Skeletal muscle tissue (tissue), 5 donors: ENCODE data around the gene CCL5. TPM values are rescaled to one million over a fixed set of nuclear protein-coding genes. Genes with fewer than 3 reads are reported as not detected.

ENCODE experiments used
- H3K27ac ChIP-seq: one replicate; pipeline ENCODE4 v1.7.0; 2013; ENCODE audit warnings: mild to moderate bottlenecking, low read depth, low read length, inconsistent platforms
- H3K27me3 ChIP-seq, 3 donors: one replicate each; pipeline ENCODE4 v1.7.0; 2013; ENCODE audit warnings: low read length in 3 of 3; ENCODE audit not compliant: control insufficient read depth in 3 of 3, insufficient read depth in 3 of 3
- H3K36me3 ChIP-seq, 3 donors: one replicate each; pipeline ENCODE4 v1.7.0; 2013; ENCODE audit warnings: low read length in 3 of 3; ENCODE audit not compliant: control insufficient read depth in 3 of 3, insufficient read depth in 3 of 3
- H3K4me1 ChIP-seq, 3 donors: one replicate each; pipeline ENCODE4 v1.7.0; 2013; ENCODE audit warnings: low read length in 3 of 3, mild to moderate bottlenecking in 3 of 3; ENCODE audit not compliant: control insufficient read depth in 3 of 3, insufficient read depth in 3 of 3
- H3K4me3 ChIP-seq, 3 donors: one replicate each; pipeline ENCODE4 v1.7.0; 2013; ENCODE audit warnings: low read length in 3 of 3
- H3K9ac ChIP-seq, 3 donors: one replicate each; pipeline ENCODE4 v1.7.0; 2013; ENCODE audit warnings: low read length in 3 of 3, mild to moderate bottlenecking in 3 of 3, moderate library complexity in 2 of 3, low read depth in 1 of 3
- H3K9me3 ChIP-seq, 3 donors: one replicate each; pipeline ENCODE4 v1.7.0; 2013; ENCODE audit warnings: low read length in 3 of 3; ENCODE audit not compliant: control insufficient read depth in 3 of 3
- small RNA-seq: library from RNA; depleted of rRNA; stranded (forward); fragments of <200 nt; gene quantifications from one replicate; pipeline ENCODE3, GENCODE V24; 2014
- total RNA-seq: library from RNA; depleted of rRNA; stranded (reverse); fragments of >200 nt; gene quantifications from one replicate; pipeline ENCODE4 v1.2.3, GENCODE V29; 2014
- donor health status: Osteomylitis.

The CCL5 gene
- total RNA-seq, 1 donor from 2014 or later: 0.52 TPM

- Histone ChIP-seq H3K36me3 (peaks cover 34 to 57% (median 53%) of the 10 kb centered on the region in 3 donors), H3K27me3 (no peaks in the 10 kb centered on the region), H3K27ac (no peak overlapping the region), H3K4me1 (no peaks in the 10 kb centered on the region), H3K9me3 (no peaks in the 10 kb centered on the region), H3K9ac (no peak overlapping the region), H3K4me3 (no peak overlapping the region)
Observed at GRCh38 chr17:35847006-35847405, 33.2 kb downstream of the CCL5 start.

DNA sequence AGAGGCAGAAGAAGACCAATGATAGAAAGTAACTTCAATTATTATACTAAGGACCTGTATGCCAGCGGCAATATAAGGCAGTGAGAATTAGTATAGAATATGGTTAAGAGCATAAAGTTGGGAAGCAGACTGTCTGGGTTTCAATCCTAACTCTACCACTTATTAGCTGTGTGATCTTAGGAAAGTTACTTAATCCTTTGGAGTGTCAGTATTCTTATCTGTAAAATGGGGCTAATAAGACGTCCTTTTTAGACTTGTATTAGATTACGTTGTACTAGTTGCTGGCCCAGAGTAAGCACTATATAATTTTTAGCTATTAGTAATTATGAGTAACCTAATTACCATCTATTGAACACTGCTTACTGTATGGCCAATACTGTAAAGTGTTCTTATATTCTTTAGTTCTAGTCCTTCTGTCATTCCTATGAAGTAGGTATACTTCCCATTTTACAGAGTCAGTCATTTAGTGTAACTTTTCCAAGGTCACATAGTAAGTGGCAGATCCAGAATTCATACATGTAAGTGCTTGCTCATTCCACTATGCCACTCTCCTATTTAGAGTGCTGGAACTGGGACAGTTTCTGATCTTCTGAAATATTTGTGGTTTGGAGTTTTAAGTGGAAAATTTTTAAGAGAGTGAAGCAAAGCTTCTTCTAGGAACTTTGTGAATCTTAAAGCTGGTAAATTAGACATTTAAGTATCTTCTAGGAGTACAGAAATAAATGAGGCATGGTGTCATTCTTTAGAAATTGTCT is 33.9 kb downstream of the CCL5 start:
- Histone ChIP-seq H3K9ac (no peak overlapping the region), H3K4me3 (no peak overlapping the region), H3K9me3 (no peaks in the 10 kb centered on the region), H3K27ac (no peak overlapping the region), H3K27me3 (no peaks in the 10 kb centered on the region), H3K36me3 (peaks cover 40 to 64% (median 60%) of the 10 kb centered on the region in 3 donors), H3K4me1 (no peaks in the 10 kb centered on the region)

- no peaks in the 10 kb centered on the region for H3K9me3 ChIP-seq
- H3K4me1 ChIP-seq: no peaks in the 10 kb centered on the region
- peaks cover 49 to 72% (median 69%) of the 10 kb centered on the region in 3 donors for H3K36me3 ChIP-seq
- H3K9ac ChIP-seq: no peak overlapping the region
- no peaks in the 10 kb centered on the region for H3K27me3 ChIP-seq
- H3K27ac ChIP-seq: no peak overlapping the region
- H3K4me3 ChIP-seq: no peak overlapping the region
Observed at GRCh38 chr17:35844547-35844946, 35.6 kb downstream of the CCL5 start.

- Histone ChIP-seq H3K9ac (no peak overlapping the region), H3K4me1 (no peaks in the 10 kb centered on the region), H3K4me3 (no peak overlapping the region), H3K27me3 (no peaks in the 10 kb centered on the region), H3K9me3 (no peaks in the 10 kb centered on the region), H3K27ac (no peak overlapping the region), H3K36me3 (peaks cover 51 to 71% (median 70%) of the 10 kb centered on the region in 3 donors)
Observed at GRCh38 chr17:35843698-35844097, 36.5 kb downstream of the CCL5 start.

DNA sequence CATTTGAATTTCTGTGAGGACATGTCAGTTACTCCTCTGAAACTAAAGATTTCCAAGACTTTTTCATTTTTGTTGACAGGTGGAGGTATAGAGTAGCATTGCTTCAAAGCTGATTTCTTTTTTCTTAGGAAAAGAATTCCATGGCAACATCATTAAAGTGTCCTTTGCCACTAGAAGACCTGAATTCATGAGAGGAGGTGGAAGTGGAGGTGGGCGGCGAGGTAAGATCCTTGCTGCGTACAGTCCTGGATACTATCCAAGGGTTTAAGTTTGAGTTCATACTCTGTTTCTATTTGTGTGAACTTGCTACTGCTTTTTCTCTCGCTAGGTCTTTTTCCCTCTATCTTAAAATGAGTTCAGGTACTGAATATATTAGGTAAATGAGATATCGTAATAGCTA is 37.9 kb downstream of the CCL5 start:
- Histone ChIP-seq H3K36me3 (peaks cover 58 to 77% (median 74%) of the 10 kb centered on the region in 3 donors), H3K27ac (no peak overlapping the region), H3K4me3 (no peak overlapping the region), H3K4me1 (no peaks in the 10 kb centered on the region), H3K27me3 (no peaks in the 10 kb centered on the region), H3K9ac (no peak overlapping the region), H3K9me3 (no peaks in the 10 kb centered on the region)

GRCh38 chr17:35841505-35841904 is 38.7 kb downstream of the CCL5 start:
- Histone ChIP-seq H3K4me1 (no peaks in the 10 kb centered on the region), H3K27me3 (no peaks in the 10 kb centered on the region), H3K27ac (no peak overlapping the region), H3K9ac (no peak overlapping the region), H3K9me3 (no peaks in the 10 kb centered on the region), H3K4me3 (no peak overlapping the region), H3K36me3 (peaks cover 61 to 80% (median 77%) of the 10 kb centered on the region in 3 donors)

GRCh38 chr17:35841101-35841500 is 39.1 kb downstream of the CCL5 start:
- Histone ChIP-seq H3K9me3 (no peaks in the 10 kb centered on the region), H3K4me1 (no peaks in the 10 kb centered on the region), H3K9ac (no peak overlapping the region), H3K27me3 (no peaks in the 10 kb centered on the region), H3K4me3 (no peak overlapping the region), H3K27ac (no peak overlapping the region), H3K36me3 (peaks cover 61 to 80% (median 77%) of the 10 kb centered on the region in 3 donors)

DNA sequence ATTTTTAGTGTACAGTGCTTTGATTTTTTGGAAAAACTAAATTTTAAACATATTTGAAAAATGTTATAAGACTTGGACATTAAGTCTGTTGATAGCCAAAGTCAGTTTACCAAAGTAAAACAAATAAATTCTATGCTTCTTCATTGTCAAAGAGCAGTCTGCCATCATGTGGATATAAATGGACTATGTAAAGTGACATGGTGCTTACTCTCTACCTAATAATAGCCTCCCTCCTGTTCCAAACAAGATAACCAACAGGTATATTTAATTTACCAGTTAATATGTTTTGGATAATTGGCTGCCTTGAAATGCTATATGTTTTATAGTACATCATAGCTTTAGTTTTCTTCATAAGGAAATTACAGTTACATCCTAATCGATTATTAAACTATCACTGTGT is 55.0 kb downstream of the CCL5 start:
- H3K27ac ChIP-seq: no peak overlapping the region
- H3K9me3 ChIP-seq: no peaks in the 10 kb centered on the region
- H3K9ac ChIP-seq: no peak overlapping the region
- no peaks in the 10 kb centered on the region for H3K4me1 ChIP-seq
- no peak overlapping the region for H3K4me3 ChIP-seq
- peaks cover 6 to 41% (median 40%) of the 10 kb centered on the region in 3 donors for H3K36me3 ChIP-seq
- H3K27me3 ChIP-seq: no peaks in the 10 kb centered on the region

Small RNAs within 50 kb of the gene (small RNA-seq; reads per million reads assigned to genes)
- gene RF00100: 198 reads per million, percentile 97 among the genes with 10 or more reads in this experiment

Other genes with a start within 250 kb of the CCL5 start
- gene RASL10B, start 148.7 kb downstream of the CCL5 start, total RNA-seq: 1.6 TPM
- gene GAS2L2, start 127.1 kb downstream of the CCL5 start, total RNA-seq: not detected
- gene C17orf50, start 119.5 kb downstream of the CCL5 start, total RNA-seq: not detected
- 4.2 TPM for gene MMP28, start 84.7 kb downstream of the CCL5 start, total RNA-seq
- 53.8 TPM for gene TAF15, start 70.9 kb downstream of the CCL5 start, total RNA-seq
- gene HEATR9, start 11.5 kb downstream of the CCL5 start, total RNA-seq: not detected
- gene RDM1, start 50.4 kb upstream of the CCL5 start, total RNA-seq: not detected
- gene LYZL6, start 63.4 kb upstream of the CCL5 start, total RNA-seq: not detected
- gene CCL16, start 101.1 kb upstream of the CCL5 start, total RNA-seq: not detected
- gene CCL14, start 106.4 kb upstream of the CCL5 start, total RNA-seq: 1.6 TPM
- not detected for gene CCL15, start 121.2 kb upstream of the CCL5 start, total RNA-seq
- gene CCL23, start 137.6 kb upstream of the CCL5 start, total RNA-seq: not detected
- not detected for gene CCL18, start 183.9 kb upstream of the CCL5 start, total RNA-seq
- 7.3 TPM for gene CCL3, start 209.8 kb upstream of the CCL5 start, total RNA-seq
- 1.6 TPM for gene CCL4, start 223.5 kb upstream of the CCL5 start, total RNA-seq